NCI-H2196 treated with DMSO at 0.1 percent for 48 hours (cell line): ENCODE data around the gene TTC36.
A peak's percentile ranks its signal among the peaks of the same experiment; 100 is the strongest.
"Not testable (repeated sequence)": the region's sequence is repeated elsewhere in the genome, so short reads cannot be mapped to it uniquely, and the experiment has no call there.

ENCODE experiments used
- DNase-seq: peaks from one replicate; lab custom pipeline; 2025; ENCODE audit not compliant: unreplicated experiment; lab: John Stamatoyannopoulos, UW

Gene TTC36

GRCh38 chr11:118527109-118527508 lies at the start of gene TTC36:
TSS of gene TTC36 (plus strand) at chr11:118527474. CDS start at chr11:118527495, 21 bp downstream.
- no peak for DNase-seq

GRCh38 chr11:118481238-118481637 lies 46.0 kb upstream of the TTC36 start:
- not testable (repeated sequence) for DNase-seq

GRCh38 chr11:118484405-118484804 lies 42.9 kb upstream of the TTC36 start:
- no peak for DNase-seq

GRCh38 chr11:118485273-118485672 lies 42.0 kb upstream of the TTC36 start:
- no peak for DNase-seq

GRCh38 chr11:118488480-118489109 lies 38.7 kb upstream of the TTC36 start:
- peak; percentile 57 for DNase-seq

- no peak for DNase-seq
Observed at GRCh38 chr11:118491041-118491440, 36.2 kb upstream of the TTC36 start.

- no peak for DNase-seq
Observed at GRCh38 chr11:118497831-118498230, 29.4 kb upstream of the TTC36 start.

- DNase-seq = no peak
Observed at GRCh38 chr11:118503216-118503615, 24.1 kb upstream of the TTC36 start.

- no peak for DNase-seq
Observed at GRCh38 chr11:118511601-118512000, 15.7 kb upstream of the TTC36 start.

- DNase-seq = no peak
Observed at GRCh38 chr11:118514103-118514502, 13.2 kb upstream of the TTC36 start.

GRCh38 chr11:118519549-118519948 lies 7.7 kb upstream of the TTC36 start:
- DNase-seq = no peak

- DNase-seq = no peak
Observed at GRCh38 chr11:118521892-118522311, 5.4 kb upstream of the TTC36 start.

GRCh38 chr11:118522571-118523072 lies 4.7 kb upstream of the TTC36 start:
- no peak for DNase-seq

GRCh38 chr11:118524356-118524755 lies 2.9 kb upstream of the TTC36 start:
- no peak for DNase-seq

- DNase-seq = no peak
Observed at GRCh38 chr11:118524757-118525470, 2.4 kb upstream of the TTC36 start.

- no peak for DNase-seq
Observed at GRCh38 chr11:118526688-118527087, 586 bp upstream of the TTC36 start.

GRCh38 chr11:118528511-118528910 lies 1.2 kb downstream of the TTC36 start:
- DNase-seq = no peak

GRCh38 chr11:118529584-118530175 lies 2.4 kb downstream of the TTC36 start:
- DNase-seq = no peak

GRCh38 chr11:118530180-118530682 lies 3.0 kb downstream of the TTC36 start:
- DNase-seq = peak; percentile 62

GRCh38 chr11:118530683-118531596 lies 3.7 kb downstream of the TTC36 start, which contains the start of gene TMEM25:
TSS of gene TMEM25 (plus strand) at chr11:118531192. CDS start at chr11:118531802, 610 bp downstream.
- peak; percentile 50 for DNase-seq
